HL-60 (cell line): ENCODE data around the gene ACR.

Experiments used
- DNase-seq, 2 experiments: peaks; one replicate each; pipeline ENCODE4 v3.0.0-alpha.2; 2010 to 2020; ENCODE audit warnings: low read depth in 1 of 2, low spot score in 1 of 2
- H3K27ac ChIP-seq: fragments of 250-450 bp; sonication (Bioruptor Pico); replicated peaks from 2 replicates; pipeline ENCODE4 v1.5.1; 2020; ENCODE audit warnings: mild to moderate bottlenecking, moderate library complexity
- H3K27me3 ChIP-seq: fragments of 250-450 bp; sonication (Bioruptor Pico); 2 replicates; pipeline ENCODE4 v1.5.1; 2021; ENCODE audit warnings: mild to moderate bottlenecking, moderate library complexity; ENCODE audit not compliant: insufficient read depth, poor library complexity, severe bottlenecking
- H3K4me3 ChIP-seq: replicated peaks from 2 replicates; pipeline ENCODE4 v1.5.1; 2011; ENCODE audit warnings: mild to moderate bottlenecking, control low read depth, low read length; ENCODE audit not compliant: insufficient read depth
- GABPA ChIP-seq: IDR thresholded peaks from 2 replicates; pipeline ENCODE4 v1.6.1; 2012; ENCODE audit warnings: low read depth
- POLR2AphosphoS5 ChIP-seq: IDR thresholded peaks from 2 replicates; pipeline ENCODE4 v1.6.1; 2012; ENCODE audit warnings: low read depth
- REST ChIP-seq: IDR thresholded peaks from 2 replicates; pipeline ENCODE4 v1.6.1; 2012; ENCODE audit warnings: low read depth; ENCODE audit not compliant: insufficient replicate concordance
- SPI1 ChIP-seq: IDR thresholded peaks from 2 replicates; pipeline ENCODE4 v1.6.1; 2012; ENCODE audit warnings: low read depth, mild to moderate bottlenecking, borderline replicate concordance
- TF ChIP-seq, protein P1 (sequence below): IDR thresholded peaks from one replicate; pipeline ENCODE4 v1.5.1; 2011; ENCODE audit warnings: low read length, control low read depth, inconsistent platforms; ENCODE audit not compliant: insufficient read depth

ACR gene

DNA sequence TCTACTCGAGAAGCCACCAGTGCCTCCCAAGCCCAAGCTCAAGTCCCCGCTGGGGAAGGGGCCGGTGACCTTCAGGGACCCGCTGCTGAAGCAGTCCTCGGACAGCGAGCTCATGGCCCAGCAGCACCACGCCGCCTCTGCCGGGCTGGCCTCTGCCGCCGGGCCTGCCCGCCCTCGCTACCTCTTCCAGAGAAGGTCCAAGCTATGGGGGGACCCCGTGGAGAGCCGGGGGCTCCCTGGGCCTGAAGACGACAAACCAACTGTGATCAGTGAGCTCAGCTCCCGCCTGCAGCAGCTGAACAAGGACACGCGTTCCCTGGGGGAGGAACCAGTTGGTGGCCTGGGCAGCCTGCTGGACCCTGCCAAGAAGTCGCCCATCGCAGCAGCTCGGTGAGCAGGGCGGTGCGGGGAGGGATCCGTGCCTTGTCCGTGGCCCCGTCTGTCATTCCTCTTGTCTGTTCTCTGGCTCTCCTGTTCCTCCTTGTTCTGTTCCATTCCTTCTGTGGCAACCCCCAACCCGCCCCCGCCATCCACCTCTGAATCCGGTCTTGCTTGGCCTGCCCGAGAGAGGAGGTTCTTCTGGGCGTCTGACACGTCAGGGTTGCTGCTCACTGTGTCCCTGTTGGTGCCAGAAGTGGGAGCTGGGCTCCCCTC lies 15.8 kb upstream of the ACR start:
- TF ChIP-seq, protein P1, sequence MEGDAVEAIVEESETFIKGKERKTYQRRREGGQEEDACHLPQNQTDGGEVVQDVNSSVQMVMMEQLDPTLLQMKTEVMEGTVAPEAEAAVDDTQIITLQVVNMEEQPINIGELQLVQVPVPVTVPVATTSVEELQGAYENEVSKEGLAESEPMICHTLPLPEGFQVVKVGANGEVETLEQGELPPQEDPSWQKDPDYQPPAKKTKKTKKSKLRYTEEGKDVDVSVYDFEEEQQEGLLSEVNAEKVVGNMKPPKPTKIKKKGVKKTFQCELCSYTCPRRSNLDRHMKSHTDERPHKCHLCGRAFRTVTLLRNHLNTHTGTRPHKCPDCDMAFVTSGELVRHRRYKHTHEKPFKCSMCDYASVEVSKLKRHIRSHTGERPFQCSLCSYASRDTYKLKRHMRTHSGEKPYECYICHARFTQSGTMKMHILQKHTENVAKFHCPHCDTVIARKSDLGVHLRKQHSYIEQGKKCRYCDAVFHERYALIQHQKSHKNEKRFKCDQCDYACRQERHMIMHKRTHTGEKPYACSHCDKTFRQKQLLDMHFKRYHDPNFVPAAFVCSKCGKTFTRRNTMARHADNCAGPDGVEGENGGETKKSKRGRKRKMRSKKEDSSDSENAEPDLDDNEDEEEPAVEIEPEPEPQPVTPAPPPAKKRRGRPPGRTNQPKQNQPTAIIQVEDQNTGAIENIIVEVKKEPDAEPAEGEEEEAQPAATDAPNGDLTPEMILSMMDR, result no peak
- no peak for TF ChIP-seq POLR2AphosphoS5
- TF ChIP-seq SPI1, result no peak
- no peak for TF ChIP-seq GABPA
- no peak for TF ChIP-seq REST
- Histone ChIP-seq H3K27me3 (no peaks in the 10 kb centered on the region), H3K27ac (no peak overlapping the region), H3K4me3 (no peak overlapping the region)
- no peak for DNase-seq

DNA sequence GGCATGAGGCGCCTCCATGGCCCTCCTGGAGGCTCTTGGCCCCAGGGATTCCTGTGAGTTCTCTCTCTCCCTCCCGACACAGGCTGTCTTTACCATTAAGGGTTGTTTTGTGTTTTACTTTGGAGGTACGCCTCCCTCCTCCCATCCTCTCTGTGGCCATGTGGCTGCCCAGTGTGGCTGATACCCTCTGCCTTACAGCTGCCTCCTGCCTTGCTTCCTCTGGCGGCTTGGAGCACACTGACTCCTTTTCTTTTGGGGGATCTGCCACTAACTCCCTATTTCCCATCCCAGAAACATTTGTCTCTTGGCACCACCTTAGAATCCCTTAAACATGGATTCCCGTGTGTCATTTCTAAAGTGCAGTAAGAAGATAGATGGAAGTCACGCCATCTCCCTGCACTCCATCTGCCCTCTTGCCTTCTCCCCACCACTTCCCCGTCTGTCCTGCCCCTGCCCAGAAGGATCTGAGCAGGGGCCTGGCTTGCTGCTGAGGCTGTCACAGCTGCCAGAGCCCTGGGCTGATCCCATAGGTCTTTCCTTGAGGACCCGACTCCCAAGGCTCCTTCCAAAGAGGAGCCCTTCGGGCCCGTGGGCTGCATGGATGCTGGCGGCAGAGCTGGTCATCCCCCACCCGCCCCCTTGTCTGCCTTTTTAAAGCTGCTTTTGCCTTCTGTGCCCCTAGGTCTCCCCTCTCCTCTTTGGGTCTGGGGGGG lies 15.1 kb upstream of the ACR start:
- H3K27ac ChIP-seq, result no peak overlapping the region
- TF ChIP-seq, protein P1, result no peak
- TF ChIP-seq SPI1 (no peak), POLR2AphosphoS5 (no peak), REST (no peak), GABPA (no peak)
- DNase-seq, result no peak
- no peaks in the 10 kb centered on the region for H3K27me3 ChIP-seq
- no peak overlapping the region for H3K4me3 ChIP-seq

GRCh38 chr22:50723991-50724390 lies 14.0 kb upstream of the ACR start:
- TF ChIP-seq REST (no peak), POLR2AphosphoS5 (no peak), SPI1 (peak; percentile 88), GABPA (no peak)
- TF ChIP-seq, protein P1, result no peak
- peak in 1 of 2 experiments; percentile 34 for DNase-seq
- Histone ChIP-seq H3K27ac (no peak overlapping the region), H3K4me3 (no peak overlapping the region), H3K27me3 (no peaks in the 10 kb centered on the region)
